B cell (primary cell): Measurements from ENCODE around the gene LHFPL6. TPM values are rescaled to one million over a fixed set of nuclear protein-coding genes. Genes with fewer than 3 reads are reported as not detected.

Experiments used
- ATAC-seq: fragments of 200-7000 bp; cut with Tn5 transposase; one replicate; pipeline ENCODE4 v1.10.0; 2021; ENCODE audit warnings: low read depth, mild to moderate bottlenecking, moderate number of reproducible peaks, moderate library complexity
- CTCF ChIA-PET: fragments of 350-600 bp; sonication (Branson Sonifier 250); formaldehyde crosslinking; loops from one replicate; lab custom pipeline; 2021; ENCODE audit warnings: antibody characterized with exemption, inconsistent platforms; lab: Charles Lee
- POLR2A ChIA-PET: fragments of 350-600 bp; sonication (Branson Sonifier 250); formaldehyde crosslinking; loops from one replicate; lab custom pipeline; 2021; ENCODE audit warnings: antibody characterized with exemption; lab: Charles Lee
- DNase-seq: peaks from one replicate; pipeline ENCODE4 v3.0.0; 2013
- H2AFZ ChIP-seq: 2 replicates; pipeline ENCODE4 v1.6.1; 2012; ENCODE audit warnings: mild to moderate bottlenecking, low read depth, low read length; ENCODE audit not compliant: insufficient read depth, poor library complexity, severe bottlenecking
- H3K27ac ChIP-seq, 2 donors: 1 replicate in 1 of 2; 2 replicates in 1 of 2; pipeline ENCODE4 v1.5.1; 2012 to 2013; ENCODE audit warnings: low read length in 2 of 2, mild to moderate bottlenecking in 2 of 2, moderate library complexity in 1 of 2
- H3K27me3 ChIP-seq, 4 experiments: fragments of 200-600 bp in 1 of 4; sonication (generic) in 1 of 4; replicated peaks in 1 of 4; 1 replicate in 2 of 4; 2 replicates in 2 of 4; pipeline versions ENCODE4 v1.6.1 to v1.7.0; 2013 to 2016; ENCODE audit warnings: low read length in 3 of 4, mild to moderate bottlenecking in 2 of 4, mixed read lengths in 1 of 4, moderate library complexity in 1 of 4; ENCODE audit not compliant: insufficient read depth in 4 of 4, control insufficient read depth in 3 of 4; ENCODE audit errors: control extremely low read depth in 1 of 4
- H3K36me3 ChIP-seq, 2 experiments: replicated peaks in 1 of 2; 1 replicate in 1 of 2; 2 replicates in 1 of 2; pipeline versions ENCODE4 v1.6.1 to v1.7.1; 2013; ENCODE audit warnings: low read length in 1 of 2; ENCODE audit not compliant: insufficient read depth in 2 of 2, control insufficient read depth in 1 of 2; ENCODE audit errors: control extremely low read depth in 1 of 2, extremely low read depth in 1 of 2
- H3K4me1 ChIP-seq, 2 donors: fragments of 200-600 bp in 1 of 2; sonication (generic) in 1 of 2; 1 replicate in 1 of 2; 2 replicates in 1 of 2; pipeline versions ENCODE4 v1.5.1 to v1.6.1; 2013 to 2017; ENCODE audit warnings: low read length in 2 of 2; ENCODE audit not compliant: control insufficient read depth in 2 of 2, insufficient read depth in 2 of 2
- H3K4me2 ChIP-seq: replicated peaks from 2 replicates; pipeline ENCODE3; 2012; ENCODE audit warnings: mild to moderate bottlenecking, low read depth, low read length; ENCODE audit not compliant: poor library complexity, severe bottlenecking
- H3K4me3 ChIP-seq, 5 experiments: fragments of 200-600 bp in 1 of 5; sonication (generic) in 1 of 5; 1 replicate in 3 of 5; 2 replicates in 2 of 5; pipeline versions ENCODE4 v1.5.1 to v1.7.0; 2011 to 2016; ENCODE audit warnings: low read length in 4 of 5, mild to moderate bottlenecking in 4 of 5, low read depth in 2 of 5, control low read depth in 1 of 5, moderate library complexity in 1 of 5; ENCODE audit not compliant: insufficient read depth in 1 of 5; ENCODE audit errors: control extremely low read depth in 1 of 5, extremely low read depth in 1 of 5
- H3K79me2 ChIP-seq: fragments of 200-600 bp; sonication (generic); one replicate; pipeline ENCODE4 v1.6.0; 2016; ENCODE audit warnings: low read length; ENCODE audit not compliant: control insufficient read depth, insufficient read depth
- H3K9ac ChIP-seq: fragments of 200-600 bp; sonication (generic); 2 replicates; pipeline ENCODE4 v1.6.1; 2017; ENCODE audit warnings: mild to moderate bottlenecking, low read length, moderate library complexity
- H3K9me3 ChIP-seq, 3 donors: one replicate each; pipeline versions ENCODE4 v1.6.1 to v1.7.1; 2013; ENCODE audit warnings: low read length in 2 of 3; ENCODE audit not compliant: control insufficient read depth in 2 of 3, insufficient read depth in 1 of 3; ENCODE audit errors: control extremely low read depth in 1 of 3
- H4K20me1 ChIP-seq: 2 replicates; pipeline ENCODE4 v1.6.0; 2012; ENCODE audit warnings: mild to moderate bottlenecking, low read length; ENCODE audit not compliant: insufficient read depth, control insufficient read depth, poor library complexity, severe bottlenecking
- H3K27ac Mint-ChIP-seq: one replicate; pipeline ENCODE4 v1.8.0; 2021; ENCODE audit warnings: mixed read lengths
- H3K27me3 Mint-ChIP-seq: one replicate; pipeline ENCODE4 v1.8.0; 2021; ENCODE audit warnings: mixed read lengths
- H3K4me1 Mint-ChIP-seq: one replicate; pipeline ENCODE4 v1.8.0; 2021; ENCODE audit warnings: mixed read lengths
- H3K4me3 Mint-ChIP-seq: one replicate; pipeline ENCODE4 v1.8.0; 2021; ENCODE audit warnings: mixed read lengths
- H3K9me3 Mint-ChIP-seq: one replicate; pipeline ENCODE4 v1.8.0; 2022; ENCODE audit warnings: mixed read lengths; ENCODE audit not compliant: insufficient read depth
- EZH2 ChIP-seq: IDR thresholded peaks from 2 replicates; pipeline ENCODE4 v1.6.1; 2012; ENCODE audit warnings: borderline replicate concordance, low read depth, mild to moderate bottlenecking, moderate library complexity, low read length; ENCODE audit not compliant: insufficient read depth, poor library complexity, severe bottlenecking
- WGBS: methylation state at CpG from one replicate; pipeline ENCODE4 v1.1.5; 2013; ENCODE audit warnings: missing lambda C conversion rate; ENCODE audit not compliant: insufficient coverage; 5-methylcytosine and 5-hydroxymethylcytosine counted together
- intact Hi-C: fragments of 100-400 bp; cut with micrococcal nuclease; formaldehyde crosslinking; loops from one replicate; pipeline ENCODE4 v1.10.0; 2022
- polyA plus RNA-seq: library from polyadenylated mRNA; depleted of rRNA; stranded (reverse); fragments of >200 nt; gene quantifications from 2 replicates; pipeline ENCODE4 v1.2.3, GENCODE V29; 2012
- total RNA-seq, 2 donors: library from RNA; stranded (reverse); fragments of 120-200 nt in 1 of 2; gene quantifications; 1 replicate in 1 of 2; 2 replicates in 1 of 2; pipeline versions ENCODE4 v1.2.3 to v1.2.4, GENCODE V29; 2013 to 2022
- TF ChIP-seq, protein P1 (sequence below): fragments of 200-600 bp; IDR thresholded peaks from one replicate; pipeline ENCODE4 v1.8.0; 2022; ENCODE audit warnings: antibody characterized with exemption, mild to moderate bottlenecking

LHFPL6 gene
- total and polyA plus RNA-seq, 2 donors (not counting 1 experiment from before 2014, with no cell fraction given): 0.01 TPM; not detected in 1

- Histone ChIP-seq H3K9me3 (no peaks in the 10 kb centered on the region), H3K27me3 (no peaks in the 10 kb centered on the region), H3K9ac (no peak overlapping the region), H2AFZ (no peak overlapping the region), H3K4me3 (no peak overlapping the region), H3K79me2 (no peaks in the 10 kb centered on the region), H3K27ac (no peak overlapping the region), H4K20me1 (no peaks in the 10 kb centered on the region), H3K4me2 (no peak overlapping the region), H3K36me3 (no peaks in the 10 kb centered on the region), H3K4me1 (no peaks in the 10 kb centered on the region)
- ChIA-PET CTCF (no interaction called here), POLR2A (no interaction called here)
- TF ChIP-seq, protein P1, sequence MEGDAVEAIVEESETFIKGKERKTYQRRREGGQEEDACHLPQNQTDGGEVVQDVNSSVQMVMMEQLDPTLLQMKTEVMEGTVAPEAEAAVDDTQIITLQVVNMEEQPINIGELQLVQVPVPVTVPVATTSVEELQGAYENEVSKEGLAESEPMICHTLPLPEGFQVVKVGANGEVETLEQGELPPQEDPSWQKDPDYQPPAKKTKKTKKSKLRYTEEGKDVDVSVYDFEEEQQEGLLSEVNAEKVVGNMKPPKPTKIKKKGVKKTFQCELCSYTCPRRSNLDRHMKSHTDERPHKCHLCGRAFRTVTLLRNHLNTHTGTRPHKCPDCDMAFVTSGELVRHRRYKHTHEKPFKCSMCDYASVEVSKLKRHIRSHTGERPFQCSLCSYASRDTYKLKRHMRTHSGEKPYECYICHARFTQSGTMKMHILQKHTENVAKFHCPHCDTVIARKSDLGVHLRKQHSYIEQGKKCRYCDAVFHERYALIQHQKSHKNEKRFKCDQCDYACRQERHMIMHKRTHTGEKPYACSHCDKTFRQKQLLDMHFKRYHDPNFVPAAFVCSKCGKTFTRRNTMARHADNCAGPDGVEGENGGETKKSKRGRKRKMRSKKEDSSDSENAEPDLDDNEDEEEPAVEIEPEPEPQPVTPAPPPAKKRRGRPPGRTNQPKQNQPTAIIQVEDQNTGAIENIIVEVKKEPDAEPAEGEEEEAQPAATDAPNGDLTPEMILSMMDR: no peak
- no peak for TF ChIP-seq EZH2
- no CpG with 5 or more reads among the region's 1 CpG for WGBS
- intact Hi-C loops: no loop called here
- no peaks in the 10 kb centered on the region for H3K4me1 Mint-ChIP-seq
- ATAC-seq: no peak
- no peak overlapping the region for H3K4me3 Mint-ChIP-seq
- no peak for DNase-seq
- no peaks in the 10 kb centered on the region for H3K9me3 Mint-ChIP-seq
- peaks cover 4% of the 10 kb centered on the region for H3K27me3 Mint-ChIP-seq
- H3K27ac Mint-ChIP-seq: no peak overlapping the region
Observed at GRCh38 chr13:39586151-39586550, 16.8 kb downstream of the LHFPL6 start.

DNA sequence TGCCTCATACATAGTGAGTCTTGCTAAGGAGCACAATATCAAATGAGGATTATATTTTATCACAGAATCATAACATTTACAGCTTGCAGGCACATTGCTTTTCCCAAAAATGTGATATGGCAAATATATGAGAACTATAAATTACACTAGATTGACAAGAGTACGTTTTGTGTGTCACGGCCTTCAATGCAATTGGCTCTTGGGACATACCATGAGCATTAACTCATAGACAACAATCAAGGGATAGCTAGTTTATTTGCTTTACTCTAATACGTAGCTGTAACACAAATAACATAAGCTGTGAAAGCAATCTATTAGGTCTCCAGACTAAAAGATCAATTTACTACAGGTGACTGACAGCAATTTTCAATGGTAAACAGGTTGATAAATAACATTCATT is 17.8 kb downstream of the LHFPL6 start:
- Histone ChIP-seq H3K36me3 (no peaks in the 10 kb centered on the region), H3K27ac (no peak overlapping the region), H3K4me2 (no peak overlapping the region), H3K4me3 (no peak overlapping the region), H4K20me1 (no peaks in the 10 kb centered on the region), H3K27me3 (no peaks in the 10 kb centered on the region), H2AFZ (no peak overlapping the region), H3K79me2 (no peaks in the 10 kb centered on the region), H3K9me3 (no peaks in the 10 kb centered on the region), H3K9ac (no peak overlapping the region), H3K4me1 (no peaks in the 10 kb centered on the region)
- Mint-ChIP-seq H3K27ac (no peak overlapping the region), H3K4me3 (no peak overlapping the region), H3K27me3 (peaks cover 4% of the 10 kb centered on the region), H3K9me3 (no peaks in the 10 kb centered on the region), H3K4me1 (no peaks in the 10 kb centered on the region)
- ChIA-PET CTCF (no interaction called here), POLR2A (no interaction called here)
- no peak for TF ChIP-seq EZH2
- TF ChIP-seq, protein P1: no peak
- no CpG with 5 or more reads among the region's 3 CpGs for WGBS
- ATAC-seq (no peak), DNase-seq (no peak)
- intact Hi-C loops: no loop called here
